ENCODE results near the gene ITFG1.

The ITFG1 gene

DNA sequence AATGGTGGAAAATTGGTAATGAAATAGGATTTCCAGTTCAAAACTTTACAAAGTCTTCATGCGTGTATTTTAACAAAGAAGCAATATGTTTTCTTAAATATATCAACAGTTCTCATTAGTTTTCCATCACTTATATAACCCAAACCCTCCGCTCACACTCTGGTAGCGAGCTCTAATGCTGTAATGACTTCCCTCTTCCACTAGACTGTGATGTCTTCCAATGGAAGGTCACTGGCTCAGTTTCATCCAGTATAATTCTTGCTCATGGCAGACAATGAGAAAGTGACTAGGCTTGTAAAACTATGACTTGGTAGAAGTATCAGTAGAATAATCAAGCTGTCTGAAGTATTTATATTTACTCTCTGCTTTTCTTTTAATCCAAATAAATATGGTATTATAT lies 349.9 kb downstream of the ITFG1 start:
- DNase-seq = no peak

DNA sequence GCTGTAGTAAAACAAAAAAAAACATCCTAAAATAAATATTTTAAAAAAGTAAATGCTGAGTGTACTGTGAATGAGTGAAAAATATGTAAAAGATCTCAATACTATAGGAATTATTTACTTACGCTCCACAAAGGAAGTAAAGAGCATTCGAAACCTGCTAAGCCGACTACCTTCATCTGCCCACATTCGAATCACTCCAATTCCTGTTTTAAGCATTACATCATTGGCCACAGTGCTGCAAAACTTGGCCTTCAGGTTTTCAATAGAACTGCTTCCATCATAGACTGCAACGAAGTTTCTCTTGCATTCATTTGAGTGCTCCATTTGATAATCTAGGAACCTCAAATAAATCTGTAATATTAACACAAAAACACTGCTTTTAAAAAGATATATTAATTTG lies 351.5 kb downstream of the ITFG1 start:
- no peak for DNase-seq
